Activated CD4-positive, alpha-beta T cell treated with anti-CD3 and anti-CD28 coated beads, Interleukin-2, Interleukin-4, amounts not matched to agents 100 ng/mL and 50 ng/mL, durations not matched to agents 16 hours and 8 hours (primary cell): ENCODE measurements around the gene MYO7B.

ENCODE experiments used
- DNase-seq: peaks from one replicate; pipeline ENCODE4 v3.0.0-alpha.2; 2020; ENCODE audit warnings: low spot score

The MYO7B gene

DNA sequence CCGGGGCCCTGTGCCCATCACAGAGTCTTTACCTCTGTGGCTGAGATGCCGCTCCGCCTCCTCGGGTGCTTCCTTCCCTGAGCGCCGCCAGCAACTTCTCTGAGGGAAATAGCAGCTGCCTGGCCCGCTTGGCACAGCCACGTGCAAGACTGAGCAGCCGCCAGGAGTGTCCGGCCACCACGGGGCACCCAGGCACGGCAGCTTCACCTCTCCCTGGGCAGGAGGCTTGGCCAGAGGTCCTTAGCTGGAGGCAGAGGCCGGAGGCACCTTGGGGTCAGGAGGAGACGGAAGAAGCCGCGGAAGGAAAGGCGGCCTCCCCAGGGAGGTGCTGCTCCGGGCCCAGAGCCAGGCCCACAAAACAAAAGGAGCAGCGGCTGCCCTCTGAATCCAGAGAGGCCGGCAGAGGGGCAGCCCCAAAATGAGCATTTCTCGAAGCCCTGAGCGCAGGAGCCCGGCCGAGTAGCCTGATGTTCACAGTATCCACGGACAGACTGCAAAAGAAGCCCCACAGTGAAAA, 145.9 kb downstream of the MYO7B start:
- DNase-seq = no peak

- no peak for DNase-seq
These were observed 146.7 kb downstream of the MYO7B start for GRCh38 chr2:127681976-127682857.

DNA sequence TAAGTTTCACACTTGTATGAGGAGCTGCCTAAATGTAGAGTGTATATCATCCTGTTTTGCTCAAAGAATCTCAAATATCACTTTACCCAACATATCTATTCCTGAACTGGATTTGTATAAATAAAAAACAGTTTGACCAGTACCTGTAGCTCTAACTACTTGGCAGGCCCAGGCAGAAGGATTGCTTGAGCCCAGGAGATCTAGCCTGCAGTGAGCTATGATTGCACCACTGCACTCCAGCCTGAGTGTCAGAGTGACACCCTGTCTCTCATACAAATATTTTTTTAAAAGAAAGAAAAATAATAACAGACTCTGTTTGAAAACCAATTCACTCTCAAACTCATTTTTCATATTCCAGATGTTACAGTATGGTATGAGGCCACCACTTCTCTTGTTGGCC, 147.6 kb downstream of the MYO7B start:
- DNase-seq = no peak

GRCh38 chr2:127683757-127684156, 148.3 kb downstream of the MYO7B start:
- no peak for DNase-seq

- no peak for DNase-seq
These were observed 150.1 kb downstream of the MYO7B start for GRCh38 chr2:127685410-127686080.
